ENCODE data around the gene USP32. TPM values are rescaled to one million over a fixed set of nuclear protein-coding genes. Genes with fewer than 3 reads are reported as not detected.

The USP32 gene
- total RNA-seq, 1 donor from 2014 or later, result 40.8 TPM

- H3K9me3 Mint-ChIP-seq, result no peaks in the 10 kb centered on the region
- peaks cover 46% of the 10 kb centered on the region for H3K4me1 Mint-ChIP-seq
- H3K27ac Mint-ChIP-seq (ENCODE audit: unreplicated experiment), result no peak overlapping the region
- peak overlapping the region; percentile 56 for H3K4me3 Mint-ChIP-seq
- no peak for DNase-seq (ENCODE audit: low read depth, low spot score)
- H3K36me3 Mint-ChIP-seq (ENCODE audit: low read depth), result no peaks in the 10 kb centered on the region
- H3K27me3 Mint-ChIP-seq (ENCODE audit: low read depth), result peaks cover 96% of the 10 kb centered on the region
- no peak for TF ChIP-seq CTCF (conservative IDR thresholded peaks at IDR 0.05)
These were observed 250.6 kb downstream of the USP32 start for GRCh38 chr17:60141111-60142018.

GRCh38 chr17:60139438-60140285, 252.3 kb downstream of the USP32 start:
- DNase-seq (ENCODE audit: low read depth, low spot score), result peak; percentile 76
- peak; percentile 71 for TF ChIP-seq CTCF (conservative IDR thresholded peaks at IDR 0.05)
- Mint-ChIP-seq H3K4me1 (peaks cover 49% of the 10 kb centered on the region), H3K4me3 (peak overlapping the region; percentile 27), H3K27ac (ENCODE audit: unreplicated experiment) (no peak overlapping the region), H3K36me3 (ENCODE audit: low read depth) (no peaks in the 10 kb centered on the region), H3K27me3 (ENCODE audit: low read depth) (peaks cover 88% of the 10 kb centered on the region), H3K9me3 (no peaks in the 10 kb centered on the region)

DNA sequence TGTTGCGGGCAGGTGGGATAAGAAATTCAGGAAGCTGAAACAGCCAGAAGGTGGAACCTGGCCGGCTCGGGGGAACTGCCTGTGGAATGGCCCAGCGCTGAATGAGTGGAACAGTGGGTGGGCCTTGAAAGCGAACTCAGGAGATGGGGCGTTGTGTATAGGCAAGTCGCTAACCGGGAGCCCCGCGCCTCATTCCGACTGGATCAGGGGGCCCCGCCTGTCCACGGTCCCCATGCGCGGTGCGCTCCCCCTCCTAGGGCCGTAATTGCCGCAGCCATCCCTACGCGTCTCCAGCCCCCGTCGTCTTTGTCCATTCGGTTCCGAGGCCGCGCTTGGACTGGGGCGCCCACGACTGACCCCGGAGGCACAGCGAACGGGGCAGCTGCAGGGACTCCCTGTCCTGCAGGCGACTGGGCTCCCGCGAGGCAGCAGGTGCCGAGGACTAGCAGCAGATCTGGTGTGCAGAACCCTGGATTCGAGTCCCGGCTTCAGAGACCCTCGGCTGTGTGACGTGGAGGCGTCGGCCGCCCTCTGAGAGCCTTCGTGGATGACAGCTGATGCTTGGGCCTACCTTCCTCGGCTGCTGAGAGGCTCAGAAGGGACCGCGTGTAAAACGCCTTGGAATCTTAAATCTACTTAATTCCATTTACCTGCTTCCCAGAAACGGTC, 253.0 kb downstream of the USP32 start:
- Mint-ChIP-seq H3K4me3 (peak overlapping the region; percentile 59), H3K27ac (ENCODE audit: unreplicated experiment) (no peak overlapping the region), H3K9me3 (no peaks in the 10 kb centered on the region), H3K27me3 (ENCODE audit: low read depth) (peaks cover 84% of the 10 kb centered on the region), H3K36me3 (ENCODE audit: low read depth) (no peaks in the 10 kb centered on the region), H3K4me1 (peaks cover 53% of the 10 kb centered on the region)
- no peak for DNase-seq (ENCODE audit: low read depth, low spot score)
- TF ChIP-seq CTCF (conservative IDR thresholded peaks at IDR 0.05), result no peak

- Mint-ChIP-seq H3K9me3 (no peaks in the 10 kb centered on the region), H3K27ac (ENCODE audit: unreplicated experiment) (no peak overlapping the region), H3K36me3 (ENCODE audit: low read depth) (no peaks in the 10 kb centered on the region), H3K27me3 (ENCODE audit: low read depth) (peaks cover 72% of the 10 kb centered on the region), H3K4me3 (no peak overlapping the region), H3K4me1 (peaks cover 43% of the 10 kb centered on the region)
- no peak for TF ChIP-seq CTCF (conservative IDR thresholded peaks at IDR 0.05)
- no peak for DNase-seq (ENCODE audit: low read depth, low spot score)
These were observed 254.2 kb downstream of the USP32 start for GRCh38 chr17:60137731-60138130.

DNA sequence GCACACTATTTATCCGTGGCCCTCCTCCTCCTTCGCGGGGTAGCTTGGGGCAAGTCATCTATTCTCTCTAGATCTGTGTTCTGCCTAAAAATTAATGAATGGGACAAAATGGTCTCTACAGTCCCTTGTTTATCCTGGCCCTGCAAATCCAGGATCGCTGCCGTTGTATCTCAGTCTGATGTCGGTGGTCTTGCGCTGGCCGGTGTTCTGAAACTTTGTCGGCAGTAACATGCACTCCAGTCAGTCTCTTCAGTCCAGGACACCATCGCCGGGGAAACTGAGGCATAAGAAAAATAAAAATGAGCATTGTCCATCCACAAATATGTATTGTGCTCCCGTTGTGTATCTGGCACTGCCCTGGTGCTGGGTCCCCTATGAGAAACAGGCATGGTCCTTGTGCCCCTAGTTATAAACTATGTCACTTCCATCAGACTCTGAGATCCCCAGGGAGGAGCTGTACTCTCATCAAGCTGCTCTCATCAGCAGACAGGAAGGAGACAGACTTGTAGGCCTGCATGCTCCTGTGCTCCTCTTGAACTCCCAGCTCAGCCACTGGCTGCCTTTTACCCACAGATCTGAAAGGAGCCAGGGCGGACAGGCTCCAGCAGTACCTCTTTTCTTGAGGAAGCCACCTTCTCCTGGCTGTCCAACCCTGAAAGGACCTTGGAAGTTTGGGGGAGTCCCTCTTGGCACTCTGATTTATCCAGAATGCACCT, 255.8 kb downstream of the USP32 start:
- Mint-ChIP-seq H3K36me3 (ENCODE audit: low read depth) (peaks cover 4% of the 10 kb centered on the region), H3K27me3 (ENCODE audit: low read depth) (peaks cover 56% of the 10 kb centered on the region), H3K4me1 (peaks cover 30% of the 10 kb centered on the region), H3K9me3 (no peaks in the 10 kb centered on the region), H3K27ac (ENCODE audit: unreplicated experiment) (no peak overlapping the region), H3K4me3 (peak overlapping the region; percentile 96)
- no peak for DNase-seq (ENCODE audit: low read depth, low spot score)
- TF ChIP-seq CTCF (conservative IDR thresholded peaks at IDR 0.05), result no peak
